ENCODE data around the gene RSPO1.

GRCh38 chr1:37658486-37658885 is 23.8 kb upstream of the RSPO1 start:
- TF ChIP-seq CTCF (IDR thresholded peaks at IDR 0.05): no peak
- no peak for TF ChIP-seq EZH2 (IDR thresholded peaks at IDR 0.05; ENCODE audit: borderline replicate concordance, insufficient read depth, low read depth, low read length, poor library complexity, severe bottlenecking)

Measured in B cell (primary cell).